Activated naive CD4-positive, alpha-beta T cell treated with anti-CD3 and anti-CD28 coated beads, Interleukin-2, amount 50 U/mL, for 16 hours (primary cell): ENCODE data around the gene RAD51AP1.

ENCODE experiments used
- DNase-seq: peaks from one replicate; pipeline ENCODE4 v3.0.0-alpha.2; 2020

The RAD51AP1 gene

DNA sequence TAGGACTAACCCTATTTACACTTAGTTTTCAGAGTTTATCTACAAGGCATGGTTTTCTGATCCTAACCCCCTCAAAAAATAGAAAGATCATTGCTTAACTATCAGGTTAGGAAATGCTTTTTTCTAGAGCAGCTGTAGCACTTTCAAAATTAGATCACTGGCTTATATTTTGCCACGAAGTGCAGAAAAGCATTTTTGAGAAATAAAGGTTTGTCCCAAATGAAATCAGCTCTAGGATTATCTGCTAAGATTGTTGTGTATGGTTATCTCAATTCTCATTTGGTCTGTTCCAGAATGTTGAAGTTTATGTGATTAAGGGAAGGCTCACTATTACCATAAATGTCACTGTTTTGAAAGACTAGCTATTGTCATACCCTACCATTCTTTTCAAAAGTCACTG lies 13.5 kb downstream of the RAD51AP1 start:
- DNase-seq, result no peak

DNA sequence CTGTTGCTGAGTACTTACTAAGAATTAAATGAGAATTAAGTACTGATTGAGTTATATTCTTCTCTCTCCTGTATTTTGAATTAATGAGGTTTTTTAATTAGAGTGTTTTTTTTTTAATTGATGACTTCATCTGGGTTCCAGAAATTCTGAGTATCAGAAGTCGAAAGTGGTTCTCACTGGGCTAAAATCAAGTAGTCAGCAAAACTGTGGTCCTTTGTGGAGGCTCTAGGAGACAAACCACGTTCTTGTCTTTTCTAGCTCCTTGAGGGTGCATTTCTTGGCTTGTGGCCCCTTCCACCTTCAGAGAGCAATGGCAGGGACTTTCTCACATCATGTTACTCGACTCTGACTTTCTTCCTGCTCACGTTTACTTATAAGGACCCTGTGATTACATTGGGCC lies 15.3 kb downstream of the RAD51AP1 start:
- no peak for DNase-seq

- DNase-seq, result no peak
Measured at GRCh38 chr12:4555804-4556203, 17.1 kb downstream of the RAD51AP1 start.

- DNase-seq, result no peak
Measured at GRCh38 chr12:4556735-4557530, 18.2 kb downstream of the RAD51AP1 start.

- no peak for DNase-seq
Measured at GRCh38 chr12:4557586-4557985, 18.9 kb downstream of the RAD51AP1 start.

- DNase-seq, result no peak
Measured at GRCh38 chr12:4558171-4558570, 19.5 kb downstream of the RAD51AP1 start.

GRCh38 chr12:4562034-4562657 lies 23.5 kb downstream of the RAD51AP1 start, which contains the start of gene DYRK4:
DYRK4 (plus strand) TSS chr12:4562208; CDS start chr12:4562246, 38 bp downstream.
- no peak for DNase-seq

- no peak for DNase-seq
Measured at GRCh38 chr12:4563336-4563735, 24.6 kb downstream of the RAD51AP1 start.

DNA sequence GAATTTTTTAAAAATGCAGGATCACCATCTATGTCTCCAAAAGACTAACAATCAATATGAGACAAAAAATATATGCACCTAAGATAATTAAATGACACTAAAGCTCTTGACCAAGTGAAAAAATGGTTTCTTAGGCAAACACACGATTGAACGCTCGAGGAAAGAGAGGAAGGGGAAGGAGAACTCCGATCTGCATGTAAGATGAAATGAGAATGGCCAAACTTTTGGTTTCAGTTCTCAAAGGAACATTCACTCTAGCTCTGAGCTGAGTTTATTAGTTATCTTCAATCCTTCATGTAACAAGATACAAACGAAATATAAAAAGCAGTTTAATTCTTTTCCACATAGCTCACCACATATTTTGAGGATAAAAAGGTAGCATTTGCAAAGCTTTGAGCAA lies 26.1 kb downstream of the RAD51AP1 start:
- no peak for DNase-seq

- no peak for DNase-seq
Measured at GRCh38 chr12:4566474-4566873, 27.8 kb downstream of the RAD51AP1 start.

DNA sequence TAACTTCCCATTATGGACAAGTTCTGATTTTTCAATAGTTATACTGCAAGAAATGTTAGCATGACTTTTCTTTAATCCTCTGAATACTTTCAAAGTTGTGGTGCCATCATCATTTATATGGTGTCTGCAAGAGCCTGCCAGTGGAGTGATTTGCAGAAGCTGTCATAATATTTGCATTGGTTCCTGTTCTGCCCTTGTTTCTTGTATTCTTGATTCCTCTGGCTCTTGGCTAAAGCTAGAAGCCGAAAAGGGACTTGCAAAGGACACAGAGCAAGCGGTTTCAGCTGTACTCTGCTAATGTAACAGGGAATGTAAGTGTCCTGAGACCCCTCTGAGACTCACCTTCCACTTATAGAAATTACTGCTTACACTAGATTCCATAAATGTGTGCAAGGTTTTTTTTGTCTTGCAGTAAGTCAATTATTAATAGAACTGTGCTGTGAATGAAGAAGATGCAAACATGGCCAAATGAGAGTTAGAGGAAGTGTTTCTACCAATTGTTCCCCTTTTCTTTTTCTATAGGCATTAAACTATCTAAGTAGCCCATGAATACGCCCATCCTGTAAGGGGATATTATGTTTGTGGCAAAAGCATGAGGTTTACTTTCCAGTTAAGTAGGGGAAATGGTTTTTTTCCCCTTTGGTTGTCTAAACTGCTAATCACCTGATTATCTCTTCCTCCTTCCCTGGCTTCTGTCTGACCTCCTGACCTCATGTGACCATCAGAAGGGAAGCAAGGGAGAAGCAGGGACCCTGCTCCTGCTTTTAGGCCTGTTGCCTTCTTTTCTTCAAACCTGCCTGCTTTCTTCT lies 28.6 kb downstream of the RAD51AP1 start:
- DNase-seq, result no peak

DNA sequence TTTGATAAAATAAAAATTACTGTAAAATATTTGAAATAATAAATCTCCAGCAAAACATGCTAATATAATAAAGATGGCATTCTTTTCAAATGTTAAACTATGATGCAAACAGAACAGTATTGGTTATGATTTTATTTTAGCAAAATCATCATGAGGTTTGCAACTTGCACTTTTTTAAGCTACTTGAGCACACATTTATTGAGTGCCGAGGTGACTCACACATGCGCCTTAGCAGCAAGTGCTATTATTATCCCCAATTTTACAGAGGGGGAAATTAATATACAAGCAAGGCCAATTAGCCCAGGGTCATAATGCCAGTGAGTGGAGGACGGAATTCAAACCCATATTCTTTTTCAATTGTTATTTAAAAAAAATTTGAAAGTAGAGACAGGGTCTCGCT lies 30.6 kb downstream of the RAD51AP1 start:
- no peak for DNase-seq

- DNase-seq, result no peak
Measured at GRCh38 chr12:4572680-4573079, 34.0 kb downstream of the RAD51AP1 start.

DNA sequence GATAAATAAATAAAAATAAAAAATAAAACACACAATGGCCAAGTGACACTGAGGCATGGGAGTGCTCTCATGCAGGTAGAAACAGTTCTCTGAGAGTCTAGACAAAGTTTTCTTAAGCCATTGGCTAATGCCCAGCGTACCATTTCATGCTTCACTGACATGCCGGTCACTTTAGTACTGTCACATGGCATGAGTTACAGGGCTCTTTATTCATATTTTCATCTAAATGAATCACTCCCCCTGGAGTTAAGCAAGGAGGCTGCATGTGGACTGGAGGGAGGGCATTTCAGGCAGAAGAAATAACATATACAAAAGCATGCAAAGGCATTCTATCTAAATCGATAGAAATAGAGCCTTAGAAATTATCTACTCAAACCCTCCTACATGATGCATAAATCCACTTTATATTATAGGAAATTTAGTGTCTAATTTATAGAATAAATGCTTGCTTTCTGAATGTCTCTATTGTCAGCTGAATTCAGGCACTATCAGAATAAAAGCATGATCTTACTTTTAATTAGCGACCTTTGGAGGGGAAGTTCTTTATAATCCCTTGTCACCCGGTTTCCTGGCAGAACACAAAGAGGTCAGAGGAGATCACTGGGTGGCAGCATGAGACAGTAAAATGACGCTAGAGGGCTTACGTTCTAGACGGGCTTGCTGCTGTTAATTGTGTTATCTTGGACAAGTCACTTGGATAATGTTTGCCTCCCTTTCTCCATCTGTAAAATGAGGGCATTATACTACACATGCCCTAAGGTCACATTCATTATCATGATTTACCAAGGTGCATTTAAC lies 40.8 kb downstream of the RAD51AP1 start:
- DNase-seq, result no peak

- no peak for DNase-seq
Measured at GRCh38 chr12:4580281-4580688, 41.6 kb downstream of the RAD51AP1 start.

- no peak for DNase-seq
Measured at GRCh38 chr12:4584281-4584680, 45.6 kb downstream of the RAD51AP1 start.

- no peak for DNase-seq
Measured at GRCh38 chr12:4584896-4585295, 46.2 kb downstream of the RAD51AP1 start.

GRCh38 chr12:4586500-4586899 lies 47.8 kb downstream of the RAD51AP1 start:
- no peak for DNase-seq

- DNase-seq, result no peak
Measured at GRCh38 chr12:4587108-4587507, 48.4 kb downstream of the RAD51AP1 start.

- no peak for DNase-seq
Measured at GRCh38 chr12:4588916-4589315, 50.2 kb downstream of the RAD51AP1 start.

DNA sequence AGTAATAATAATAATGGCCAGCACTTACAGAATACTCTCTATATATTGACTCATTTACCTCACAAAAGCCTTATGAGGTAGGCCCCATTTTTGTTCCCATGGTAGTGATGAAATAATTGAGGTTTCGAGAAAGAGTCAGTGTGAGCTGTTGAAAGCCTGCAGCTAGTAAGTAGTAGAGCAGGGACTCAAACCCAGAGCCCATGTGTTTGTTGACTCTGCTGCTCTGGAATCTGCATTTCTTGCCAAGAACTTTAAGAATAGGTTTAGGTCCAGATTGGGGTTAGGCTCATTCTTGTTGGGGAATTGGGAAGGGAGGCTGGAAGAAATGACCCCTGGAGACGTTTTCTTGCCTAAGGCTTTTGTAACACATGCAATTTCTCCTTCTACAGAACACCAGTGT lies 51.3 kb downstream of the RAD51AP1 start:
- DNase-seq, result no peak

DNA sequence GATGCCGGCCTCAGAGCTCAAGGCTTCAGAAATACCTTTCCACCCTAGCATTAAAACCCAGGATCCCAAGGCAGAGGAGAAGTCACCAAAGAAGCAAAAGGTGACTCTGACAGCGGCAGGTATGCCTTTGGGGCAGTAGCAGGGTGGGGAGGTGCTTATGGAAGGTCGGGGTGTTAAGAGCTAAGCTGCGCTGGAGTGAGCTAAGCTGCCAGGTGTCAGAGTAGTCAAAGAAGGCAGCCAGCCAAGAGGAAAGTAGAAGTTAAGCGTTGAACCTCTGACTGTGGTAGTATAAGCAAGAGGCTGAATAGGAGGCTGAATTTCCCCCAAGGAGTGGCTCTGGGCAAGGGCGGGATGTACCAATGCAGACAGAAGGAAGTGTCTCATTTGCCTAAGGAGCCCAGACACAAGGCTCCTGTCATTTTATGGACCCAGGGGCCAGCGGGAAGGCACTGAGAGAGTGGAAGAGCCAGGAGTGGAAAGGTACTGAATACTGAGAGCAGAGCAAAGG lies 52.5 kb downstream of the RAD51AP1 start:
- DNase-seq, result no peak

DNA sequence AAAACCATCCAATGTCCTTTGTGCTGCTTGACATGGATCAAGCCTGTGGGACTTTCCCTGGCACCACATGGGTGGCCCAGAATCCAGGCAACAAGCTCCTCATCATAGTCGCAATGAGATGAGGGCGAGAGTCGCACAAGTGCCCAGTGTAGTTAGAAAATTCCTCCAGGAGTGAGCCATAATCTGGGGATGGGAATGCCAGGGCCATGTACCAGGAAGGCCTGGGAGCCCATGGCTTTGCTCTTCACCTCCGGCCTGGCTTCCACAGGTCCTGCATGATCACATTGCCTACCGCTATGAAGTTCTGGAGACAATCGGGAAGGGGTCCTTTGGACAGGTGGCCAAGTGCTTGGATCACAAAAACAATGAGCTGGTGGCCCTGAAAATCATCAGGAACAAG lies 57.2 kb downstream of the RAD51AP1 start:
- no peak for DNase-seq
